Upper lobe of left lung (tissue), 6 donors: Measurements from ENCODE around the gene LRP1B. TPM values are rescaled to one million over a fixed set of nuclear protein-coding genes. Genes with fewer than 3 reads are reported as not detected.

ENCODE experiments used
- ATAC-seq, 2 donors: fragments of 200-7000 bp; cut with Tn5 transposase; one replicate each; pipeline ENCODE4 v1.9.1; 2022; ENCODE audit warnings: mild to moderate bottlenecking in 2 of 2, moderate library complexity in 2 of 2; ENCODE audit not compliant: low FRiP score in 2 of 2
- DNase-seq, 2 donors: peaks; one replicate each; pipeline ENCODE4 v3.0.0-alpha.2; 2019 to 2020
- H3K27ac ChIP-seq, 4 donors: fragments of 200-600 bp; sonication (generic); one replicate each; pipeline ENCODE4 v1.5.1; 2016 to 2019
- H3K27me3 ChIP-seq, 4 donors: fragments of 200-600 bp; sonication (generic); one replicate each; pipeline ENCODE4 v1.5.1; 2017 to 2019
- H3K36me3 ChIP-seq, 4 donors: fragments of 200-600 bp; sonication (generic); one replicate each; pipeline ENCODE4 v1.5.1; 2016 to 2019
- H3K4me1 ChIP-seq, 4 donors: fragments of 200-600 bp; sonication (generic); one replicate each; pipeline ENCODE4 v1.5.1; 2018 to 2019
- H3K4me3 ChIP-seq, 4 donors: fragments of 200-600 bp; sonication (generic); one replicate each; pipeline ENCODE4 v1.5.1; 2017 to 2019; ENCODE audit warnings: mild to moderate bottlenecking in 2 of 4, moderate library complexity in 1 of 4
- H3K9me3 ChIP-seq, 4 donors: fragments of 200-600 bp; sonication (generic); one replicate each; pipeline ENCODE4 v1.5.1; 2018 to 2019
- CTCF ChIP-seq, 6 experiments: fragments of 450-650 bp in 4 of 6; fragments of 200-600 bp in 2 of 6; sonication (generic) in 2 of 6; IDR thresholded peaks; one replicate each; pipeline ENCODE4 v1.5.1; 2016 to 2019; ENCODE audit warnings: antibody characterized with exemption in 6 of 6
- EP300 ChIP-seq, 4 donors: sonication (generic); formaldehyde crosslinking; IDR thresholded peaks; one replicate each; pipeline ENCODE4 v1.5.1; 2017; ENCODE audit warnings: antibody characterized with exemption in 4 of 4, control low read depth in 2 of 4
- POLR2A ChIP-seq, 4 donors: fragments of 450-650 bp; IDR thresholded peaks; one replicate each; pipeline ENCODE4 v1.5.1; 2016 to 2017; ENCODE audit warnings: antibody characterized with exemption in 4 of 4, mild to moderate bottlenecking in 2 of 4
- POLR2AphosphoS5 ChIP-seq, 2 donors: sonication (generic); formaldehyde crosslinking; IDR thresholded peaks; one replicate each; pipeline ENCODE4 v1.5.1; 2017; ENCODE audit warnings: antibody characterized with exemption in 2 of 2
- WGBS, 2 donors: methylation state at CpG; one replicate each; pipeline ENCODE4 v1.1.5; 2017 to 2018; 5-methylcytosine and 5-hydroxymethylcytosine counted together
- total RNA-seq, 6 donors: library from RNA; depleted of rRNA in 4 of 6; stranded (reverse); fragments of >200 nt in 4 of 6; gene quantifications; one replicate each; pipeline versions ENCODE4 v1.1.0 to v1.2.1, GENCODE V29; 2016 to 2021
- donor health status: DM: no; HTN: no; CAD: no; lungs with moderate emphysema.
- donor health status: DM: no; HTN: yes; CAD: no; lungs with severe emphysema.

Gene LRP1B
- total RNA-seq, 6 donors from 2014 or later: under 0.01 to 0.46 (median 0.11) TPM

DNA sequence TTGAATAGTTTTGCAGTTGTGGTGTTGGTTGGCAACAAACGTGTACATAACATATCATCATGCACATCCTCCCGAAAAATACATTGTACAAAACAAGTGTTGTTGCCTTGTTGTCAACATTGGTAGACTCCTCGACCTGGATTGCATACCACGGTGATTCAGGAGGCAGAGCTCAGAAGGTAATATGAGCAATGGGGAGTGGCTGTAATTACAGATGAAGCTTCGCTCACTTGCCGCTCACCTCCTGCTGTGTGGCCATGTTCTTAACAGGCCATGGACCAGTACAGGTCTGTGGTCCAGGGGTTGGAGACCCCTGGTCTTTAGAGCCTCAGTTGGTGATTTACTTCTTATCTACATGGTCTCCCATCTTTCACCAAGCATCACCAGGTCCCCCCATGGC, 1927.5 kb downstream of the LRP1B start:
- ATAC-seq (no peak), DNase-seq (no peak)
- H3K27ac ChIP-seq: no peak overlapping the region
- no peaks in the 10 kb centered on the region for H3K9me3 ChIP-seq
- WGBS, 2 donors: 85 to 89% methylated on average over 6 of the region's 6 CpGs
- H3K36me3 ChIP-seq: no peaks in the 10 kb centered on the region
- TF ChIP-seq POLR2A (IDR thresholded peaks at IDR 0.05) (no peak), EP300 (IDR thresholded peaks at IDR 0.05) (no peak), CTCF (IDR thresholded peaks at IDR 0.05) (no peak), POLR2AphosphoS5 (IDR thresholded peaks at IDR 0.05) (no peak)
- no peaks in the 10 kb centered on the region for H3K4me1 ChIP-seq
- no peaks in the 10 kb centered on the region for H3K27me3 ChIP-seq
- no peak overlapping the region for H3K4me3 ChIP-seq

DNA sequence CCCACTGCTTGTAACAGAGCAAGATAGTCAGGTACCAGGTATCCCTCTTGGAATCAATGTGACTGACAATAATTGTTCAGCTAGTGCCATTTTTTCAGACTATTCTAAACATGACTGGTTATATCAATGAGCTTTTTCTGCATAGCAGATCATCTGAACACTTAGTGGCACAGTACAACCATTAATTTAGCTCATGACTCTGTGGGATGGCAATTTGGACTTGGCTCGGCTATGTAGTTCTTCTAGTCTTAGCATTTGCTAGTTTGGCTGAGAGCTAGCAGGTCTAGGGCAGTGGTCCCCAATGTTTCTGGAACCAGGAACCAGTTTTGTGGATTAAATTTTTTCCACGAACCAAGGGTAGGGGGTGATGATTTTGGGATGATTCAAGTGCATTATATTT, 1929.2 kb downstream of the LRP1B start:
- Histone ChIP-seq H3K4me1 (no peaks in the 10 kb centered on the region), H3K36me3 (no peaks in the 10 kb centered on the region), H3K27ac (no peak overlapping the region), H3K4me3 (no peak overlapping the region), H3K27me3 (no peaks in the 10 kb centered on the region), H3K9me3 (no peaks in the 10 kb centered on the region)
- 70 to 75% methylated on average over 2 of the region's 2 CpGs for WGBS, 2 donors
- DNase-seq (no peak), ATAC-seq (no peak)
- TF ChIP-seq CTCF (IDR thresholded peaks at IDR 0.05) (no peak), POLR2A (IDR thresholded peaks at IDR 0.05) (no peak)

GRCh38 chr2:140200764-140201163, 1930.1 kb downstream of the LRP1B start:
- 74 to 86% methylated on average over 2 of the region's 2 CpGs for WGBS, 2 donors
- no peak overlapping the region for H3K27ac ChIP-seq
- no peak for TF ChIP-seq POLR2A (IDR thresholded peaks at IDR 0.05)
- TF ChIP-seq POLR2AphosphoS5 (IDR thresholded peaks at IDR 0.05): no peak
- H3K27me3 ChIP-seq: no peaks in the 10 kb centered on the region
- H3K9me3 ChIP-seq: no peaks in the 10 kb centered on the region
- H3K36me3 ChIP-seq: no peaks in the 10 kb centered on the region
- H3K4me1 ChIP-seq: no peaks in the 10 kb centered on the region
- no peak overlapping the region for H3K4me3 ChIP-seq
- ATAC-seq (no peak), DNase-seq (no peak)

- Histone ChIP-seq H3K27me3 (no peaks in the 10 kb centered on the region), H3K4me3 (no peak overlapping the region), H3K27ac (no peak overlapping the region), H3K9me3 (no peaks in the 10 kb centered on the region), H3K4me1 (no peaks in the 10 kb centered on the region), H3K36me3 (no peaks in the 10 kb centered on the region)
- ATAC-seq (no peak), DNase-seq (no peak)
- WGBS, 2 donors: 59 to 73% methylated on average over 1 of the region's 1 CpG
- no peak for TF ChIP-seq POLR2AphosphoS5 (IDR thresholded peaks at IDR 0.05)
- TF ChIP-seq POLR2A (IDR thresholded peaks at IDR 0.05): no peak
- TF ChIP-seq EP300 (IDR thresholded peaks at IDR 0.05): no peak
- no peak for TF ChIP-seq CTCF (IDR thresholded peaks at IDR 0.05)
Observed at GRCh38 chr2:140200307-140200706, 1930.5 kb downstream of the LRP1B start.

DNA sequence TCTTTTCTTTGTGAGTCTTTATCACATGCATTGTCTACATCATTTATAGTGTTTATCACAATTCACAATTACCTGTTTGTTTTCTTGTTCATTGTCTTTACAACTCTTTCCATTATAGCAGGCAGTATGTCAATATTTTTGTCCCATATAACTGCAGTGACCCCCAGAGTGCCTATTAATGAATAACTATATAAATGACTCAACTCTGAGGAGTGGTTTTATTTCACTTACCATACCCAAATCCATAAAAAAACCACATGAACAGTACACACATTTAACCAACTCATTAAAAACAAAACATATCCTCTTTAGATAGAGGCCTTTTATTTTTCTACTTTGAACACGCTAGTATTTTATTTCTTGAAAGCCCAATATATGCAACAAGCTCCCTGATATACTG, 1931.5 kb downstream of the LRP1B start:
- TF ChIP-seq POLR2AphosphoS5 (IDR thresholded peaks at IDR 0.05) (no peak), POLR2A (IDR thresholded peaks at IDR 0.05) (no peak), CTCF (IDR thresholded peaks at IDR 0.05) (no peak), EP300 (IDR thresholded peaks at IDR 0.05) (no peak)
- 0 to 80% methylated on average over 1 of the region's 1 CpG for WGBS, 2 donors
- Histone ChIP-seq H3K27me3 (no peaks in the 10 kb centered on the region), H3K4me3 (no peak overlapping the region), H3K9me3 (no peaks in the 10 kb centered on the region), H3K27ac (no peak overlapping the region), H3K4me1 (no peaks in the 10 kb centered on the region), H3K36me3 (no peaks in the 10 kb centered on the region)
- no peak for ATAC-seq
- no peak for DNase-seq
